ENCODE data around the gene GALT.

Gene GALT

DNA sequence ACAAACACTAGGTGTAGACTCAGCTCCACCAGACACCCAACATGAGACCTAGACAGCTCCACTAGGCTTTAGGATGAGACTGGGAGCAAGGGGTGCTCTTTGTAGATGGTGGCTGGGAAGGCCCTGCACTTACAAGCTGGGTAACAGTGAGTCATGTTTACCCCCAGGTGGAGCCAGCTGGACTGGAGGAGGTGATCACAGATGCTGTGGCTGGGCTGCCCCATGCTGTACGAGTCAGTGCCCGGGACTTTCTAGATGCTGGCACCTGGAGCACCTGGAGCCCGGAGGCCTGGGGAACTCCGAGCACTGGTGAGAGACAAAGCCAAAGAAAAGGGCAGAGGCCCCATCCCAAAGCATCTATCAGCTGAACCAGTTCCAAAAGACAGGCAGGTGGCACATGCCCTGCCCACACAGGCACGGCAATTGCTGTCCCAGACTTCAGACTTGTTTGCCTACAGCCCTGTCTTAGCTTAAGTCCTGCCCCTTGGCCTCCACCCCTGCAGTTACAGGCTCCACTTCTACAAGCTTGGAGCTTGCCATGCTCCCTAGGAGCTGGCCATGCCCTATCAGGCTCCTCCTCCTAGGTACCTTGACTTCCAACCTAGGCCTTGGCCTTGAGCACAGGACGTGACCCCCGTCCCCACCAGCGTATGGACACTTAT is 13.2 kb downstream of the GALT start:
- Histone ChIP-seq H3K36me3 (ENCODE audit: insufficient read depth, low read length) (no peaks in the 10 kb centered on the region), H3K27me3 (ENCODE audit: insufficient read depth, low read length, poor library complexity) (no peaks in the 10 kb centered on the region), H3K9ac (ENCODE audit: low read depth, low read length) (no peak overlapping the region), H3K79me2 (ENCODE audit: insufficient read depth, low read length) (no peaks in the 10 kb centered on the region), H3K4me1 (ENCODE audit: insufficient read depth, low read length) (peaks cover 21% of the 10 kb centered on the region), H3K4me3 (ENCODE audit: low read depth in 1 of 2, low read length in 2 of 2) (no peak overlapping the region), H4K20me1 (ENCODE audit: insufficient read depth, low read length) (no peaks in the 10 kb centered on the region), H2AFZ (ENCODE audit: low read depth, low read length) (no peak overlapping the region), H3K9me3 (ENCODE audit: insufficient read depth, low read length, severe bottlenecking) (no peaks in the 10 kb centered on the region), H3K4me2 (ENCODE audit: insufficient read depth, low read length) (no peak overlapping the region), H3K27ac (ENCODE audit: low read length) (no peak overlapping the region)
- DNase-seq (no peak), ATAC-seq (ENCODE audit: insufficient read depth, low read depth) (no peak)
- TF ChIP-seq EZH2 (IDR thresholded peaks at IDR 0.05; ENCODE audit: borderline replicate concordance, low read depth, low read length, severe bottlenecking) (no peak), CTCF (IDR thresholded peaks at IDR 0.05; ENCODE audit: borderline replicate concordance, extremely low read depth, low read length, poor library complexity, severe bottlenecking) (no peak)

GRCh38 chr9:34662526-34663302 is 16.2 kb downstream of the GALT start, which contains the start of gene CCL27:
CCL27 (minus strand) TSS chr9:34662657; CDS start chr9:34662633, 24 bp downstream.
- no peaks in the 10 kb centered on the region for H3K27me3 ChIP-seq (ENCODE audit: insufficient read depth, low read length, poor library complexity)
- H3K4me2 ChIP-seq (ENCODE audit: insufficient read depth, low read length) = peak within 1 kb of the TSS; percentile 17
- H3K4me1 ChIP-seq (ENCODE audit: insufficient read depth, low read length) = peaks cover 21% of the 10 kb centered on the region
- DNase-seq = peak; percentile 69
- H3K9me3 ChIP-seq (ENCODE audit: insufficient read depth, low read length, severe bottlenecking) = no peaks in the 10 kb centered on the region
- H3K27ac ChIP-seq (ENCODE audit: low read length) = peak within 1 kb of the TSS; percentile 65
- H3K4me3 ChIP-seq (ENCODE audit: low read depth in 1 of 2, low read length in 2 of 2) = no peak within 1 kb of the TSS
- H2AFZ ChIP-seq (ENCODE audit: low read depth, low read length) = peak within 1 kb of the TSS; percentile 36
- no peaks in the 10 kb centered on the region for H3K36me3 ChIP-seq (ENCODE audit: insufficient read depth, low read length)
- H3K79me2 ChIP-seq (ENCODE audit: insufficient read depth, low read length) = no peaks in the 10 kb centered on the region
- H4K20me1 ChIP-seq (ENCODE audit: insufficient read depth, low read length) = no peaks in the 10 kb centered on the region
- TF ChIP-seq CTCF (IDR thresholded peaks at IDR 0.05; ENCODE audit: borderline replicate concordance, extremely low read depth, low read length, poor library complexity, severe bottlenecking) (no peak), EZH2 (IDR thresholded peaks at IDR 0.05; ENCODE audit: borderline replicate concordance, low read depth, low read length, severe bottlenecking) (no peak)
- H3K9ac ChIP-seq (ENCODE audit: low read depth, low read length) = no peak within 1 kb of the TSS; the same call in 1 of the 2 replicates
- peak; percentile 88 for ATAC-seq (ENCODE audit: insufficient read depth, low read depth)

DNA sequence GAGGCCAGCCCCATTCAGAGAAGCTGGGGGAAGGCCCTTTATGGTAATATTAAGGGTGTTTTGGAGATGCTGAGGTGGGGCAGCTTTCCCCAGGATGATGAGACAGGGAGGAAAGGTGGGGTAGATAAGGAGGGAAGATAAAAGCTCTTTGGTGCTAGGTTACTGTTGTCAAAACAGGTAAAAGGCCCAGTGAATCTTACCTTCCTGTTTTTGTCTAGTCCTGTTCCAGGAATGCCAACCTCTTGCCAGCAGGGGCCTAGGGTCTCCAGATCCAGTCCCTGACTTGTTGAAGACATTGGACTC is 16.8 kb downstream of the GALT start:
- Histone ChIP-seq H3K36me3 (ENCODE audit: insufficient read depth, low read length) (no peaks in the 10 kb centered on the region), H3K27me3 (ENCODE audit: insufficient read depth, low read length, poor library complexity) (no peaks in the 10 kb centered on the region), H3K4me3 (ENCODE audit: low read depth in 1 of 2, low read length in 2 of 2) (no peak overlapping the region), H3K9me3 (ENCODE audit: insufficient read depth, low read length, severe bottlenecking) (no peaks in the 10 kb centered on the region), H3K79me2 (ENCODE audit: insufficient read depth, low read length) (no peaks in the 10 kb centered on the region), H4K20me1 (ENCODE audit: insufficient read depth, low read length) (no peaks in the 10 kb centered on the region), H2AFZ (ENCODE audit: low read depth, low read length) (peak overlapping the region; percentile 36), H3K4me1 (ENCODE audit: insufficient read depth, low read length) (peaks cover 21% of the 10 kb centered on the region), H3K27ac (ENCODE audit: low read length) (peak overlapping the region; percentile 54), H3K4me2 (ENCODE audit: insufficient read depth, low read length) (no peak overlapping the region), H3K9ac (ENCODE audit: low read depth, low read length) (no peak overlapping the region; the same call in 1 of the 2 replicates)
- TF ChIP-seq EZH2 (IDR thresholded peaks at IDR 0.05; ENCODE audit: borderline replicate concordance, low read depth, low read length, severe bottlenecking) = no peak
- TF ChIP-seq CTCF (IDR thresholded peaks at IDR 0.05; ENCODE audit: borderline replicate concordance, extremely low read depth, low read length, poor library complexity, severe bottlenecking) = no peak
- no peak for ATAC-seq (ENCODE audit: insufficient read depth, low read depth)
- no peak for DNase-seq

All from DND-41 (cell line).